Measurements from ENCODE around the gene TBC1D5.

Gene TBC1D5

GRCh38 chr3:17412950-17413530, 329.4 kb downstream of the TBC1D5 start:
- no peak overlapping the region for H3K4me3 ChIP-seq (ENCODE audit: low read depth, low read length)
- TF ChIP-seq CTCF (IDR thresholded peaks at IDR 0.05; ENCODE audit: low read depth, low read length) (peak; percentile 65), MAX (IDR thresholded peaks at IDR 0.05; ENCODE audit: low read depth, low read length) (no peak), MYC (IDR thresholded peaks at IDR 0.05; ENCODE audit: low read depth, low read length) (no peak)
- peak; percentile 66 for DNase-seq (ENCODE audit: low read depth)

GRCh38 chr3:17411157-17411877, 331.1 kb downstream of the TBC1D5 start:
- DNase-seq (ENCODE audit: low read depth): no peak
- TF ChIP-seq MAX (IDR thresholded peaks at IDR 0.05; ENCODE audit: low read depth, low read length) (no peak), POLR2A (IDR thresholded peaks at IDR 0.05; ENCODE audit: extremely low read depth, insufficient read length) (no peak), CTCF (IDR thresholded peaks at IDR 0.05; ENCODE audit: low read depth, low read length) (no peak), MYC (IDR thresholded peaks at IDR 0.05; ENCODE audit: low read depth, low read length) (no peak)
- H3K4me3 ChIP-seq (ENCODE audit: low read depth, low read length): no peak overlapping the region

GRCh38 chr3:17407576-17407975, 334.9 kb downstream of the TBC1D5 start:
- no peak for DNase-seq (ENCODE audit: low read depth)
- no peak overlapping the region for H3K4me3 ChIP-seq (ENCODE audit: low read depth, low read length)
- TF ChIP-seq POLR2A (IDR thresholded peaks at IDR 0.05; ENCODE audit: extremely low read depth, insufficient read length) (no peak), CTCF (IDR thresholded peaks at IDR 0.05; ENCODE audit: low read depth, low read length) (no peak), MAX (IDR thresholded peaks at IDR 0.05; ENCODE audit: low read depth, low read length) (no peak)

- TF ChIP-seq POLR2A (IDR thresholded peaks at IDR 0.05; ENCODE audit: extremely low read depth, insufficient read length) (no peak), MAX (IDR thresholded peaks at IDR 0.05; ENCODE audit: low read depth, low read length) (no peak), MYC (IDR thresholded peaks at IDR 0.05; ENCODE audit: low read depth, low read length) (no peak), CTCF (IDR thresholded peaks at IDR 0.05; ENCODE audit: low read depth, low read length) (no peak)
- no peak overlapping the region for H3K4me3 ChIP-seq (ENCODE audit: low read depth, low read length)
- DNase-seq (ENCODE audit: low read depth): no peak
Observed at GRCh38 chr3:17404548-17404947, 337.9 kb downstream of the TBC1D5 start.

GRCh38 chr3:17402442-17402841, 340.0 kb downstream of the TBC1D5 start:
- DNase-seq (ENCODE audit: low read depth): no peak
- TF ChIP-seq MYC (IDR thresholded peaks at IDR 0.05; ENCODE audit: low read depth, low read length) (no peak), POLR2A (IDR thresholded peaks at IDR 0.05; ENCODE audit: extremely low read depth, insufficient read length) (no peak), CTCF (IDR thresholded peaks at IDR 0.05; ENCODE audit: low read depth, low read length) (no peak), MAX (IDR thresholded peaks at IDR 0.05; ENCODE audit: low read depth, low read length) (no peak)
- no peak overlapping the region for H3K4me3 ChIP-seq (ENCODE audit: low read depth, low read length)

Measured in NB4 (cell line).